ENCODE results near the gene PC. TPM values are rescaled to one million over a fixed set of nuclear protein-coding genes. Genes with fewer than 3 reads are reported as not detected.

Gene PC
- total and polyA plus RNA-seq, 9 of the 15 experiments (the other 6 are each of a cell fraction or from before 2014, with no cell fraction given), result 0.94 to 38.0 (median 8.7) TPM

DNA sequence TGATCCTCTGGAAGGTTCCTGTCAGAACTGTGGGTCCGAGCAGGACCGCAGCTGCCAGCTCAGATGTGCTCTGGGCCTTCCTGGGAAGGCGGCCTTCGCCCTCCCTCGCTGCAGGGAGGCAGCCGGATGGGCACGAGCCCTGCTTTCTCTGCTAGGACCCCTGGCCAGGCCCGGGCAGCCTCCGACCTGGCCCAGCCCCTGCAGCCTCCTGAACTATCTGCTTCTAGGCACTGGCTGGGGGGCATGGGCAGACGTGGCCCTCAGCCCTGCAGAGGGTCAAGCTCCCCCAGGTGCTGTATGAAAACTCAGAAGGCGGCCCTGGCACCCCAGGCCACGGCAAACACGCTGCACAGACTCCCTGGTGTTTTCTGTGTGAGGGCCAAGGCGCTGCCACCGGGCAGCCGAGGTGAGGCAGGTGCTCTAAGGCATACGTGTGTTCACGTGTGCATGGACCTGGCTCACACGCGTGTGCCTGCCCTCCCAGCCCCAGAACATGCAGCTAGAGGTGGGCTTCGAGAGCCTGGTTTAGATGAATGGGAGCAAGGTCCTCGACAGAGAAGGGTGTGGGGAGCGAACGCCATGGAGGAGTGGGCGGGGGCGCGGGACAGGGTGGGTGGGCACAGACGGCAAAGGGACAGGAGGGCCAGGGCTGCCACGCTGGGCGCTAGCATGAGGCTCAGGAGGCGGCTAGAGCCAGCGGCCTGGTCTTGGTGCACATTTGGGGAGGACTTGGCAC lies 97.0 kb downstream of the PC start:
- DNase-seq (ENCODE audit: extremely low read depth in 1 of 4, low spot score in 3 of 4), result no peak
- CTCF ChIA-PET (ENCODE audit: low intra/inter-chr PET ratio), result no interaction called here
- no TSS peak for BruUV-seq (replicated peaks)
- in situ Hi-C loops (cut with MboI) (no loop called here), intact Hi-C loops (cut with micrococcal nuclease) (no loop called here)
- no peak overlapping the region for H3K4me3 ChIP-seq
- H3K27me3 ChIP-seq (ENCODE audit: control insufficient read depth in 2 of 2, insufficient read depth in 2 of 2, low read length in 2 of 2), result no peaks in the 10 kb centered on the region
- no peaks in the 10 kb centered on the region for H3K9me3 ChIP-seq (replicated peaks; ENCODE audit: control insufficient read depth, insufficient read depth, low read depth, low read length)
- no peak for ATAC-seq
- TF ChIP-seq ZNF146 (CRISPR knock-in tag; IDR thresholded peaks at IDR 0.05; ENCODE audit: unreplicated experiment), result no peak
- TF ChIP-seq ADNP (tag; IDR thresholded peaks at IDR 0.05), result no peak
- TF ChIP-seq KLF6 (CRISPR knock-in tag; IDR thresholded peaks at IDR 0.05; ENCODE audit: borderline replicate concordance), result no peak
- TF ChIP-seq, protein P1, sequence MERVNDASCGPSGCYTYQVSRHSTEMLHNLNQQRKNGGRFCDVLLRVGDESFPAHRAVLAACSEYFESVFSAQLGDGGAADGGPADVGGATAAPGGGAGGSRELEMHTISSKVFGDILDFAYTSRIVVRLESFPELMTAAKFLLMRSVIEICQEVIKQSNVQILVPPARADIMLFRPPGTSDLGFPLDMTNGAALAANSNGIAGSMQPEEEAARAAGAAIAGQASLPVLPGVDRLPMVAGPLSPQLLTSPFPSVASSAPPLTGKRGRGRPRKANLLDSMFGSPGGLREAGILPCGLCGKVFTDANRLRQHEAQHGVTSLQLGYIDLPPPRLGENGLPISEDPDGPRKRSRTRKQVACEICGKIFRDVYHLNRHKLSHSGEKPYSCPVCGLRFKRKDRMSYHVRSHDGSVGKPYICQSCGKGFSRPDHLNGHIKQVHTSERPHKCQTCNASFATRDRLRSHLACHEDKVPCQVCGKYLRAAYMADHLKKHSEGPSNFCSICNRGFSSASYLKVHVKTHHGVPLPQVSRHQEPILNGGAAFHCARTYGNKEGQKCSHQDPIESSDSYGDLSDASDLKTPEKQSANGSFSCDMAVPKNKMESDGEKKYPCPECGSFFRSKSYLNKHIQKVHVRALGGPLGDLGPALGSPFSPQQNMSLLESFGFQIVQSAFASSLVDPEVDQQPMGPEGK (CRISPR knock-in tag; IDR thresholded peaks at IDR 0.05; ENCODE audit: borderline replicate concordance), result no peak
- peak; percentile 12; the same call in 1 of the 2 replicates for TF ChIP-seq RBFOX2 (IDR thresholded peaks at IDR 0.05; ENCODE audit: low read depth, low read length)
- no peak for TF ChIP-seq HDGF (IDR thresholded peaks at IDR 0.05)
- TF ChIP-seq HNRNPUL1 (IDR thresholded peaks at IDR 0.05; ENCODE audit: low read length), result no peak
- TF ChIP-seq SMARCA4 (IDR thresholded peaks at IDR 0.05), result no peak
- TF ChIP-seq, protein P2, sequence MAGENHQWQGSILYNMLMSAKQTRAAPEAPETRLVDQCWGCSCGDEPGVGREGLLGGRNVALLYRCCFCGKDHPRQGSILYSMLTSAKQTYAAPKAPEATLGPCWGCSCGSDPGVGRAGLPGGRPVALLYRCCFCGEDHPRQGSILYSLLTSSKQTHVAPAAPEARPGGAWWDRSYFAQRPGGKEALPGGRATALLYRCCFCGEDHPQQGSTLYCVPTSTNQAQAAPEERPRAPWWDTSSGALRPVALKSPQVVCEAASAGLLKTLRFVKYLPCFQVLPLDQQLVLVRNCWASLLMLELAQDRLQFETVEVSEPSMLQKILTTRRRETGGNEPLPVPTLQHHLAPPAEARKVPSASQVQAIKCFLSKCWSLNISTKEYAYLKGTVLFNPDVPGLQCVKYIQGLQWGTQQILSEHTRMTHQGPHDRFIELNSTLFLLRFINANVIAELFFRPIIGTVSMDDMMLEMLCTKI (IDR thresholded peaks at IDR 0.05; ENCODE audit: partially characterized antibody), result no peak
- TF ChIP-seq DDX20 (tag; IDR thresholded peaks at IDR 0.05; ENCODE audit: low read depth), result no peak
- TF ChIP-seq KLF13 (tag; IDR thresholded peaks at IDR 0.05; ENCODE audit: borderline replicate concordance, low read depth), result no peak
- TF ChIP-seq PHB2 (IDR thresholded peaks at IDR 0.05; ENCODE audit: low read depth), result no peak
- TF ChIP-seq ZNF695 (CRISPR knock-in tag; IDR thresholded peaks at IDR 0.05), result no peak
- TF ChIP-seq FIP1L1 (IDR thresholded peaks at IDR 0.05; ENCODE audit: low read depth, low read length, poor library complexity, severe bottlenecking), result peak; percentile 37
- TF ChIP-seq KDM5B (IDR thresholded peaks at IDR 0.05; ENCODE audit: insufficient replicate concordance, low read depth, low read length), result no peak
- no peak for TF ChIP-seq ZNF217 (CRISPR knock-in tag; IDR thresholded peaks at IDR 0.05)
- TF ChIP-seq TEAD1 (CRISPR knock-in tag; IDR thresholded peaks at IDR 0.05), result no peak
- no peak for TF ChIP-seq CHD2 (IDR thresholded peaks at IDR 0.05; ENCODE audit: low read depth, low read length)
- H3K79me2 ChIP-seq (ENCODE audit: control insufficient read depth, insufficient read depth, low read length), result peaks cover 19% of the 10 kb centered on the region
- WGBS (ENCODE audit: insufficient coverage, low coverage, missing lambda C conversion rate), result 89% methylated on average over 16 of the region's 32 CpGs
- POLR2A ChIA-PET, result interaction anchor here (0.6 kb wide), 2 partner anchors 15 to 125 kb away, joined by 3 to 4 read pairs; no protein-coding TSS in a partner anchor
- no peak for FAIRE-seq
- H3K9ac ChIP-seq (ENCODE audit: insufficient read depth in 1 of 2, low read depth in 2 of 2, low read length in 2 of 2), result peak overlapping the region in 1 of 2 experiments; percentile 45; a peak in 1 of 4 replicates
- no peaks in the 10 kb centered on the region for H3K9me1 ChIP-seq (ENCODE audit: control insufficient read depth, insufficient read depth, low read length)
- H4K20me1 ChIP-seq (replicated peaks; ENCODE audit: control insufficient read depth, insufficient read depth, low read length), result 0 out of 2 replicates have a peak, but pooled peaks cover 3% of the 10 kb centered on the region
- peaks cover 0 to 80% of the 10 kb centered on the region in 2 experiments; a peak in 2 of 5 replicates for H3K4me1 ChIP-seq (replicated peaks in 1 of 2; ENCODE audit: control insufficient read depth in 2 of 2, insufficient read depth in 2 of 2, low read length in 2 of 2)
- H3K27ac ChIP-seq (ENCODE audit: extremely low read depth, low read depth, low read length), result no peak overlapping the region
- no peak overlapping the region for H2AFZ ChIP-seq (ENCODE audit: low read depth, low read length)
- H3K4me2 ChIP-seq (ENCODE audit: insufficient read depth, low read length), result no peak overlapping the region
- H3K36me3 ChIP-seq (ENCODE audit: control insufficient read depth, insufficient read depth, low read length), result peaks cover 36% of the 10 kb centered on the region; the same call in 1 of the 3 replicates
